ENCODE results near the gene TMCO5A.

The TMCO5A gene

DNA sequence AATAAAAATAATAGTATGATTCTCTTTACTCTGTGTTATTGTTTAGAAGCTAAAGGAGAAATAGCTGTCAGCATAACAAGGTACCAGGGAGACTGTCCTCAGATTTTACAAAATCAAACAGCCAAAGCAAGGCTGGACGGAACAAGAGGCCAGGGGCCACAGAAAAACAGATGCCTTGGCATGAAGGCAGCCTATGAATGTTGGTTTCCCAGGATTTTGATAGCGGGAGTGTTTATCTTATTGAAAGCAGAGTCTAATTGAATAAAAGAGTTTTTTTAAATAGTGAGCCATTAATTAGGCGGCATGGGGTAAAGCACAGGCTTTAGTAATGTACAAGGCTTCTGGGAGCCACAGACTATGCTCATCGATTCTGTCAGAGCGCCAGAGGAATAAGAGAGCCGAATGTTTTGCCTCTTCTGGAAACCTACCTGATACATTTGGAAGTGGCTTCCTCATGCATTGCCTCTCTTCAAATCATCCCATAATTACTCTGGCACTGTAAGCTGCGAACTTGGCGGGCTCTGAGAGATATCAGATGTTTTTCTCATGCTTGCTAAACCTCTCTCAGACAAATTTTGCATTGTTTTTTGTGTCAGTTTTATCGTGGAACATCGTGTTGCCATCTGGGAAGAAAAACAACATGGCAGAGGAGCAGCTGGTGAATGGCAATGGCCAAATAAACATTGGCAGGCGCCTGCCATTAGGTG, 30.4 kb upstream of the TMCO5A start:
- H4K20me1 ChIP-seq (ENCODE audit: insufficient read depth, low read length): no peaks in the 10 kb centered on the region
- no peak overlapping the region for H2AFZ ChIP-seq (ENCODE audit: low read depth, low read length)
- no peak overlapping the region for H3K4me2 ChIP-seq (ENCODE audit: low read length)
- no peak overlapping the region for H3K4me3 ChIP-seq (ENCODE audit: low read length)
- no peak overlapping the region for H3K9ac ChIP-seq (ENCODE audit: low read length)
- TF ChIP-seq, protein P1, sequence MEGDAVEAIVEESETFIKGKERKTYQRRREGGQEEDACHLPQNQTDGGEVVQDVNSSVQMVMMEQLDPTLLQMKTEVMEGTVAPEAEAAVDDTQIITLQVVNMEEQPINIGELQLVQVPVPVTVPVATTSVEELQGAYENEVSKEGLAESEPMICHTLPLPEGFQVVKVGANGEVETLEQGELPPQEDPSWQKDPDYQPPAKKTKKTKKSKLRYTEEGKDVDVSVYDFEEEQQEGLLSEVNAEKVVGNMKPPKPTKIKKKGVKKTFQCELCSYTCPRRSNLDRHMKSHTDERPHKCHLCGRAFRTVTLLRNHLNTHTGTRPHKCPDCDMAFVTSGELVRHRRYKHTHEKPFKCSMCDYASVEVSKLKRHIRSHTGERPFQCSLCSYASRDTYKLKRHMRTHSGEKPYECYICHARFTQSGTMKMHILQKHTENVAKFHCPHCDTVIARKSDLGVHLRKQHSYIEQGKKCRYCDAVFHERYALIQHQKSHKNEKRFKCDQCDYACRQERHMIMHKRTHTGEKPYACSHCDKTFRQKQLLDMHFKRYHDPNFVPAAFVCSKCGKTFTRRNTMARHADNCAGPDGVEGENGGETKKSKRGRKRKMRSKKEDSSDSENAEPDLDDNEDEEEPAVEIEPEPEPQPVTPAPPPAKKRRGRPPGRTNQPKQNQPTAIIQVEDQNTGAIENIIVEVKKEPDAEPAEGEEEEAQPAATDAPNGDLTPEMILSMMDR (IDR thresholded peaks at IDR 0.05; ENCODE audit: low read depth, low read length): no peak
- TF ChIP-seq EZH2phosphoT487 (IDR thresholded peaks at IDR 0.05; ENCODE audit: low read depth): no peak
- H3K79me2 ChIP-seq (ENCODE audit: low read length): no peaks in the 10 kb centered on the region
- no peak overlapping the region for H3K27ac ChIP-seq (ENCODE audit: low read length)
- H3K36me3 ChIP-seq (replicated peaks; ENCODE audit: low read depth, low read length): no peaks in the 10 kb centered on the region
- H3K27me3 ChIP-seq (ENCODE audit: low read depth, low read length): peaks cover 23% of the 10 kb centered on the region; the same call in 1 of the 2 replicates
- no peaks in the 10 kb centered on the region for H3K4me1 ChIP-seq (ENCODE audit: low read length)
- H3K9me3 ChIP-seq (ENCODE audit: insufficient read depth, low read length): no peaks in the 10 kb centered on the region

DNA sequence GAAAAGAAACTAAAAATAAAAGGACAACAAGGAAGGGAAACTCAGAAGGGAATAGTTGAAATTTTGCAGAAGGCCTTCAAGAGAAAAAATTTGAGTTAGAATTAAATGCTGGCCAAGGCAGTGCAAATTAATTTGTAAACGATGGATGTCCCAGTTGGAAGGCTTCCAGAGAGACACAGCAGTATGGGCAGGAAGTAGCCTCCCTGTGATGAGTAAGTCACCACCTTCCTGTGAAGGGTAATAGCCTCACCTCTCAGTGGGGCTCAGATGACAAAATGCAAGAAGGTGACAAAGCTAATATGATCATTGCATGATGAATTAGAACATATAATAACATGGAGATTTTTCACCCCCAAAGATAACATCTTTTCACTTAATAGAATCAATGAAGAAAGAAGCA, 27.3 kb upstream of the TMCO5A start:
- Histone ChIP-seq H3K9me3 (ENCODE audit: insufficient read depth, low read length) (no peaks in the 10 kb centered on the region), H2AFZ (ENCODE audit: low read depth, low read length) (no peak overlapping the region), H3K9ac (ENCODE audit: low read length) (no peak overlapping the region), H3K27me3 (ENCODE audit: low read depth, low read length) (peaks cover 8% of the 10 kb centered on the region; the same call in 1 of the 2 replicates), H3K4me2 (ENCODE audit: low read length) (no peak overlapping the region), H3K27ac (ENCODE audit: low read length) (no peak overlapping the region), H3K4me3 (ENCODE audit: low read length) (no peak overlapping the region), H3K79me2 (ENCODE audit: low read length) (no peaks in the 10 kb centered on the region), H4K20me1 (ENCODE audit: insufficient read depth, low read length) (no peaks in the 10 kb centered on the region), H3K36me3 (replicated peaks; ENCODE audit: low read depth, low read length) (no peaks in the 10 kb centered on the region), H3K4me1 (ENCODE audit: low read length) (no peaks in the 10 kb centered on the region)
- TF ChIP-seq, protein P1 (IDR thresholded peaks at IDR 0.05; ENCODE audit: low read depth, low read length): no peak
- no peak for TF ChIP-seq EZH2phosphoT487 (IDR thresholded peaks at IDR 0.05; ENCODE audit: low read depth)

DNA sequence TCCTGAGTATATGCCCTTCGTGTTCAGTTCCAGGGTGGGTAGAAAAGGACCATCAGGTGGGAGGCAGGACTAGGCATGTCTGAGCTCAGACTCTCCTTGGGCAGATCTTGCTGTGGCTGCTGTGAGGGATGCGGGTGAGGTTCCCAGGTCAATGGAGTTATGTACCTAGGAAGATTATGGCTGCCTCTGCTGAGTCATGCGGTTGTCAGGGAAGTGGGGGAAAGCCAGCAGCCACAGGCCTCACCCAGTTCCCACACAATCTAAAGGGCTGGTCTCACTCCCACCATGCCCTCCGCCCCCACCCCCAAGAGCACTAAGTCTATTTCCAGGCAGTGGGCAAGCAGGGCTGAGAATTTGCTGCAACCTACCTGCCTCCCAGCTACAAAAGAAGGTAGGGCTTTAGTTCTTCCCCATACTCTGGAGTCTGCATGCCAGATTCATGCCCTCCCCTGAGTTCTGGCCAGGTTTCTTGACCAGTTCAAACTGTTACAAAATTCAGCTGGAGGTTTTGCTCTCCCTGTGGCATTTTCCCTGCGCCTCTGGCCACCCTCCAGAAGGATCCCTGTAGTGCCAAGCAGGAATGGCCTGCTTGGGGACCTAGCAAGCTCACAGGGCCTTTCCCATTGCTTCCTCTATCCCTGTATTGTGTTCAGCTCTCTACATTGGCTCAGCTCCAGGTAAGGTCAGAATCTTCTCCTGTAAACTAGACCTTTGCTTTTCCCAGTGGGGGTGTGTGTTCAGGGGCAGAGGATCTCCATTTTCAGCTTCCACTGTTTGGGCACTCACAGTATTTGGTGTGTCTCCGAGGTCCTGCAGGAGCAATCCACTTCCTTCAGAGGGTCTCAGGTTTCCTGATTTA, 12.7 kb upstream of the TMCO5A start:
- Histone ChIP-seq H3K9ac (ENCODE audit: low read length) (no peak overlapping the region), H3K79me2 (ENCODE audit: low read length) (no peaks in the 10 kb centered on the region), H3K27me3 (ENCODE audit: low read depth, low read length) (no peaks in the 10 kb centered on the region), H2AFZ (ENCODE audit: low read depth, low read length) (no peak overlapping the region), H3K9me3 (ENCODE audit: insufficient read depth, low read length) (no peaks in the 10 kb centered on the region), H3K36me3 (replicated peaks; ENCODE audit: low read depth, low read length) (no peaks in the 10 kb centered on the region), H3K4me3 (ENCODE audit: low read length) (no peak overlapping the region), H3K4me2 (ENCODE audit: low read length) (no peak overlapping the region), H3K27ac (ENCODE audit: low read length) (no peak overlapping the region), H4K20me1 (ENCODE audit: insufficient read depth, low read length) (no peaks in the 10 kb centered on the region), H3K4me1 (ENCODE audit: low read length) (no peaks in the 10 kb centered on the region)
- TF ChIP-seq EZH2phosphoT487 (IDR thresholded peaks at IDR 0.05; ENCODE audit: low read depth): no peak
- TF ChIP-seq, protein P1 (IDR thresholded peaks at IDR 0.05; ENCODE audit: low read depth, low read length): no peak

DNA sequence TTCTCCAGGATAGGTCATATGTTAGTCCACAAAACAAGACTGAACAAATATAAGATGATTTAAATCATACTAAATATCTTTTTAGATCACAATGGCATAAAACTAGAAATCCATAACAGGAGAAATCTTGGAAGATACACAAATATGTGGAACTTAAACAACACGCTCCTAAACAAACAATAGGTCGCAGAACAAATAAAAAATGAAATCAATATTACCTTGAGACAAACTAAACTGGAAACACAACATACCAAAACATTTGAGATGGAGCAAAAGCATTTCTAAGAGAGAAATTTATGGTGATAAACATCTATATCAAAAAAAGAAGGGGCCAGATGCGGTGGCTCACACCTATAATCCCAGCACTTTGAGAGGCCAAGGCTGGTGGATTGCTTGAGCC, 8.3 kb upstream of the TMCO5A start:
- no peak overlapping the region for H3K4me3 ChIP-seq (ENCODE audit: low read length)
- H3K27ac ChIP-seq (ENCODE audit: low read length): no peak overlapping the region
- H2AFZ ChIP-seq (ENCODE audit: low read depth, low read length): no peak overlapping the region
- H3K9me3 ChIP-seq (ENCODE audit: insufficient read depth, low read length): no peaks in the 10 kb centered on the region
- no peaks in the 10 kb centered on the region for H3K79me2 ChIP-seq (ENCODE audit: low read length)
- H3K36me3 ChIP-seq (replicated peaks; ENCODE audit: low read depth, low read length): no peaks in the 10 kb centered on the region
- no peaks in the 10 kb centered on the region for H3K4me1 ChIP-seq (ENCODE audit: low read length)
- TF ChIP-seq EZH2phosphoT487 (IDR thresholded peaks at IDR 0.05; ENCODE audit: low read depth): no peak
- TF ChIP-seq, protein P1 (IDR thresholded peaks at IDR 0.05; ENCODE audit: low read depth, low read length): no peak
- H3K9ac ChIP-seq (ENCODE audit: low read length): no peak overlapping the region
- H4K20me1 ChIP-seq (ENCODE audit: insufficient read depth, low read length): no peaks in the 10 kb centered on the region
- no peaks in the 10 kb centered on the region; the same call in 1 of the 2 replicates for H3K27me3 ChIP-seq (ENCODE audit: low read depth, low read length)
- H3K4me2 ChIP-seq (ENCODE audit: low read length): no peak overlapping the region
